GM12892 (cell line): ENCODE measurements around the gene SHC4.

Experiments
- POLR2A ChIP-seq: IDR thresholded peaks from 2 replicates; pipeline ENCODE4 v1.6.1; 2011; ENCODE audit warnings: low read depth, low read length, control low read depth
- POLR2AphosphoS5 ChIP-seq: IDR thresholded peaks from 2 replicates; pipeline ENCODE4 v1.6.1; 2011; ENCODE audit warnings: low read depth, low read length, control low read depth
- TAF1 ChIP-seq: IDR thresholded peaks from 2 replicates; pipeline ENCODE4 v1.6.1; 2011; ENCODE audit warnings: low read depth, mild to moderate bottlenecking, control low read depth, low read length, borderline replicate concordance

DNA sequence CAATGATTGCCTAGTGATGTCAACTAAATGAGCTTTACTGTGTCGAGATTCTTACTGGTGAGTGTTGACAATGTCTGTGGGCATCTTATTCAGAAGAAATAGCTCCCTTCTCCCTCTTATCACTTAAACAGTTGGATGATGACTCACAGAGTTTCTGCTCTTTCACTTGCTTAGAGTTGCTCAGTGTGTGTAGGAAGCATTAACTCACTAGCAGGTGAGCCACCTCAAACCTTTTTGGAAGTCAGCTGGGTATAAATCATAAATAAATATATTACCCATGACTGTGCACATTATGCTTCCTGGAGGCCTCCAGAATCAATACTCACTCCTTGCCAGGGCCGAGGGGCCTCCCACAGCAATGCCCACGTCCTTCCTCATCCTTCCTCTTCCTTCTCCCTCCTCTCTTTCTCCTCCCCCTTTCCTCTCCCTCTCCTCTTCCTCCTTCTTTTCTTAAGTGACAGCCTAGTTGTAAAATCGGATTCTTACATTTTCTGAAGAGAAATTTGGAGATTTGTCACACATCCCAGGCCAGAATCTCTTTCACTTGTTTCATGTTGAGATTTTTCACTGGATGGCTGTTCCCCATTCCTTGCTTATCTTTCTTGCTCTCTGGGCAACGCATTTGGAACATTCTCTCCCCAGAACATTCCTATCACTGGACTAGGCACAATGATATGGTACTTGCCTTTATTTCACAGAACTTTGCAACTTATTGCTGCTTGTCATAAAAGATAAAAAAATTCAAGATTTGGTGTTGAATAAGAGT lies 17.5 kb downstream of the SHC4 start:
- TF ChIP-seq POLR2A (no peak), POLR2AphosphoS5 (no peak), TAF1 (no peak)
